H1 (cell line): Measurements from ENCODE around the gene MEMO1. TPM values are rescaled to one million over a fixed set of nuclear protein-coding genes. Genes with fewer than 3 reads are reported as not detected.

Source experiments
- CTCF ChIA-PET: fragments of 300-600 bp; sonication (Branson Sonifier 250); formaldehyde crosslinking; loops from one replicate; lab custom pipeline; 2021; ENCODE audit not compliant: partially characterized antibody; lab: Charles Lee
- POLR2A ChIA-PET: fragments of 300-600 bp; sonication (Branson Sonifier 250); formaldehyde crosslinking; loops from one replicate; lab custom pipeline; 2021; ENCODE audit warnings: inconsistent platforms; ENCODE audit not compliant: partially characterized antibody; lab: Charles Lee
- DNase-seq, 2 experiments: peaks; one replicate each; pipeline versions ENCODE4 v3.0.0 to v3.0.0-alpha.2; 2010 to 2022; ENCODE audit warnings: low spot score in 2 of 2, low read depth in 1 of 2, mixed read lengths in 1 of 2
- FAIRE-seq: peaks from 2 replicates; lab custom pipeline; 2011; peaks lifted over from hg19 to GRCh38; lab: Jason Lieb, UNC
- H2AFZ ChIP-seq: 2 replicates; pipeline ENCODE4 v1.8.1; 2012; ENCODE audit warnings: low read length, inconsistent platforms
- H2AK5ac ChIP-seq: 2 replicates; pipeline ENCODE4 v1.6.1; 2013; ENCODE audit warnings: low read depth, low read length
- H2BK120ac ChIP-seq: replicated peaks from 2 replicates; pipeline ENCODE3; 2013; ENCODE audit warnings: low read depth, low read length, inconsistent platforms
- H2BK12ac ChIP-seq: 2 replicates; pipeline ENCODE4 v1.6.1; 2013; ENCODE audit warnings: low read depth, low read length
- H2BK15ac ChIP-seq: 2 replicates; pipeline ENCODE4 v1.6.1; 2013; ENCODE audit warnings: low read length
- H2BK20ac ChIP-seq: 2 replicates; pipeline ENCODE4 v1.6.1; 2013; ENCODE audit warnings: low read length
- H2BK5ac ChIP-seq: 2 replicates; pipeline ENCODE4 v1.6.1; 2013; ENCODE audit warnings: low read depth, low read length
- H3K14ac ChIP-seq: 2 replicates; pipeline ENCODE4 v1.6.1; 2013; ENCODE audit warnings: inconsistent platforms; ENCODE audit not compliant: insufficient read length
- H3K18ac ChIP-seq: 2 replicates; pipeline ENCODE4 v1.6.1; 2013; ENCODE audit warnings: low read length; ENCODE audit errors: extremely low read depth
- H3K23ac ChIP-seq: 2 replicates; pipeline ENCODE4 v1.6.1; 2013; ENCODE audit warnings: inconsistent platforms; ENCODE audit not compliant: insufficient read length
- H3K23me2 ChIP-seq: 2 replicates; pipeline ENCODE4 v1.6.1; 2013; ENCODE audit warnings: low read depth, low read length
- H3K27ac ChIP-seq: 2 replicates; pipeline ENCODE4 v1.6.1; 2011; ENCODE audit warnings: low read depth, low read length, inconsistent platforms
- H3K27me3 ChIP-seq, 4 experiments: replicated peaks in 1 of 4; 1 replicate in 1 of 4; 2 replicates in 3 of 4; pipeline versions ENCODE4 v1.6.1 to v1.8.1; 2011 to 2013; ENCODE audit warnings: low read length in 3 of 4, mild to moderate bottlenecking in 3 of 4, inconsistent platforms in 2 of 4, mixed read lengths in 2 of 4, moderate library complexity in 1 of 4; ENCODE audit not compliant: control insufficient read depth in 3 of 4, insufficient read depth in 3 of 4; ENCODE audit errors: extremely low read depth in 1 of 4
- H3K36me3 ChIP-seq, 4 experiments: 2 replicates each; pipeline versions ENCODE4 v1.6.1 to v1.8.1; 2011 to 2013; ENCODE audit warnings: mild to moderate bottlenecking in 4 of 4, low read length in 3 of 4, moderate library complexity in 2 of 4, control low read depth in 1 of 4, inconsistent platforms in 1 of 4; ENCODE audit not compliant: insufficient read depth in 4 of 4, control insufficient read depth in 2 of 4
- H3K4ac ChIP-seq: replicated peaks from 2 replicates; pipeline ENCODE3; 2013; ENCODE audit warnings: low read length, low read depth, mixed read lengths, inconsistent platforms; ENCODE audit not compliant: insufficient read length
- H3K4me1 ChIP-seq, 4 experiments: replicated peaks in 1 of 4; 1 replicate in 1 of 4; 2 replicates in 3 of 4; pipeline versions ENCODE4 v1.6.1 to v1.8.1; 2011 to 2013; ENCODE audit warnings: low read length in 3 of 4, inconsistent platforms in 2 of 4, mixed read lengths in 1 of 4; ENCODE audit not compliant: insufficient read depth in 4 of 4, control insufficient read depth in 3 of 4
- H3K4me2 ChIP-seq, 2 experiments: 2 replicates each; pipeline versions ENCODE4 v1.6.1 to v1.8.1; 2011 to 2013; ENCODE audit warnings: low read depth in 2 of 2, low read length in 2 of 2, control low read depth in 1 of 2, inconsistent platforms in 1 of 2, mild to moderate bottlenecking in 1 of 2; ENCODE audit not compliant: insufficient read depth in 1 of 2
- H3K4me3 ChIP-seq, 4 experiments: fragments of 200-600, 300-600 bp in 1 of 4; sonication (generic), shearing (Covaris generic), sonication (Bioruptor Twin) in 1 of 4; 2 replicates each; pipeline versions ENCODE4 v1.5.1 to v1.8.1; 2011 to 2016; ENCODE audit warnings: low read length in 4 of 4, low read depth in 3 of 4, control low read depth in 2 of 4, inconsistent platforms in 2 of 4, mild to moderate bottlenecking in 2 of 4, mixed read lengths in 1 of 4, moderate library complexity in 1 of 4; ENCODE audit not compliant: insufficient read depth in 2 of 4; ENCODE audit errors: extremely low read depth in 1 of 4
- H3K56ac ChIP-seq: replicated peaks from 2 replicates; pipeline ENCODE3; 2013; ENCODE audit warnings: low read depth, mild to moderate bottlenecking, mixed read lengths, low read length, inconsistent platforms; ENCODE audit not compliant: insufficient read length
- H3K79me1 ChIP-seq: 2 replicates; pipeline ENCODE4 v1.6.1; 2013; ENCODE audit warnings: low read depth, low read length, control low read depth
- H3K79me2 ChIP-seq, 2 experiments: 2 replicates each; pipeline versions ENCODE4 v1.6.1 to v1.8.1; 2012 to 2013; ENCODE audit warnings: low read length in 2 of 2, mild to moderate bottlenecking in 2 of 2, inconsistent platforms in 1 of 2; ENCODE audit not compliant: insufficient read depth in 2 of 2, control insufficient read depth in 1 of 2
- H3K9ac ChIP-seq, 4 experiments: replicated peaks in 1 of 4; 1 replicate in 1 of 4; 2 replicates in 3 of 4; pipeline versions ENCODE4 v1.6.1 to v1.8.1; 2011 to 2013; ENCODE audit warnings: low read depth in 3 of 4, low read length in 3 of 4, control low read depth in 2 of 4, mild to moderate bottlenecking in 2 of 4, moderate library complexity in 2 of 4, inconsistent platforms in 1 of 4; ENCODE audit errors: extremely low read depth in 1 of 4
- H3K9me3 ChIP-seq, 2 experiments: 2 replicates each; pipeline versions ENCODE4 v1.6.1 to v1.8.1; 2012 to 2013; ENCODE audit warnings: mild to moderate bottlenecking in 2 of 2, moderate library complexity in 2 of 2, control low read depth in 1 of 2, inconsistent platforms in 1 of 2, low read depth in 1 of 2, low read length in 1 of 2, mixed read lengths in 1 of 2; ENCODE audit not compliant: insufficient read depth in 2 of 2
- H4K20me1 ChIP-seq, 2 experiments: replicated peaks in 1 of 2; 2 replicates each; pipeline versions ENCODE3 to v1.8.1; 2011 to 2013; ENCODE audit warnings: inconsistent platforms in 2 of 2, low read length in 2 of 2, mild to moderate bottlenecking in 1 of 2; ENCODE audit not compliant: insufficient read depth in 2 of 2, control insufficient read depth in 1 of 2
- H4K5ac ChIP-seq: 2 replicates; pipeline ENCODE4 v1.6.1; 2013; ENCODE audit warnings: low read length, low read depth, mixed read lengths, inconsistent platforms; ENCODE audit not compliant: insufficient read length
- H4K8ac ChIP-seq: 2 replicates; pipeline ENCODE4 v1.8.0; 2013; ENCODE audit warnings: mild to moderate bottlenecking, moderate library complexity, low read length, inconsistent platforms; ENCODE audit not compliant: insufficient read depth; ENCODE audit errors: extremely low read depth
- H4K91ac ChIP-seq: replicated peaks from 2 replicates; pipeline ENCODE3; 2013; ENCODE audit warnings: low read length, mixed read lengths, inconsistent platforms; ENCODE audit not compliant: insufficient read length
- ASH2L ChIP-seq: fragments of 200-600, 300-600 bp; sonication (generic); IDR thresholded peaks from one replicate; pipeline ENCODE4 v1.7.1; 2017; ENCODE audit warnings: low read length
- ATF3 ChIP-seq: IDR thresholded peaks from 2 replicates; pipeline ENCODE4 v1.6.1; 2011; ENCODE audit warnings: low read depth, mild to moderate bottlenecking, low read length; ENCODE audit not compliant: insufficient read depth
- E2F6 ChIP-seq: IDR thresholded peaks from 2 replicates; pipeline ENCODE4 v1.6.1; 2012; ENCODE audit warnings: inconsistent platforms
- EGR1 ChIP-seq: IDR thresholded peaks from 2 replicates; pipeline ENCODE4 v1.6.1; 2011; ENCODE audit warnings: low read depth, low read length, borderline replicate concordance
- GTF2F1 ChIP-seq: IDR thresholded peaks from 2 replicates; pipeline ENCODE4 v1.6.1; 2012; ENCODE audit warnings: low read depth, low read length, improper control_type of control experiment, borderline replicate concordance
- MAX ChIP-seq: IDR thresholded peaks from 2 replicates; pipeline ENCODE4 v1.6.1; 2012; ENCODE audit warnings: inconsistent platforms
- NANOG ChIP-seq: IDR thresholded peaks from 2 replicates; pipeline ENCODE4 v1.6.1; 2011; ENCODE audit warnings: low read length, low read depth, mild to moderate bottlenecking, inconsistent platforms; ENCODE audit not compliant: insufficient read depth, poor library complexity, severe bottlenecking
- RAD21 ChIP-seq, 2 experiments: IDR thresholded peaks in 1 of 2; conservative IDR thresholded peaks in 1 of 2; 2 replicates each; pipeline ENCODE4 v1.6.1; 2011; ENCODE audit warnings: low read depth in 2 of 2, low read length in 2 of 2, improper control_type of control experiment in 1 of 2, inconsistent platforms in 1 of 2, mild to moderate bottlenecking in 1 of 2, moderate library complexity in 1 of 2
- SIN3A ChIP-seq, 2 experiments: IDR thresholded peaks in 1 of 2; conservative IDR thresholded peaks in 1 of 2; 2 replicates each; pipeline ENCODE4 v1.6.1; 2011 to 2012; ENCODE audit warnings: low read length in 2 of 2, improper control_type of control experiment in 1 of 2, low read depth in 1 of 2, mild to moderate bottlenecking in 1 of 2
- USF2 ChIP-seq: IDR thresholded peaks from 2 replicates; pipeline ENCODE4 v1.6.1; 2011; ENCODE audit warnings: low read length, improper control_type of control experiment
- WGBS, 2 experiments: shearing (Covaris generic) in 1 of 2; methylation state at CpG; one replicate each; pipeline versions ENCODE4 v1.1.6 to v1.1.7; 2013 to 2015; ENCODE audit warnings: low lambda C conversion rate in 2 of 2, mixed read lengths in 2 of 2, inconsistent platforms in 1 of 2, low coverage in 1 of 2, missing lambda C conversion rate in 1 of 2; ENCODE audit not compliant: insufficient replicate concordance in 2 of 2, insufficient coverage in 1 of 2, insufficient read length in 1 of 2; ENCODE audit errors: extremely low coverage in 1 of 2, missing lambda C conversion rate in 1 of 2; 5-methylcytosine and 5-hydroxymethylcytosine counted together
- polyA plus RNA-seq, 7 experiments: library from polyadenylated mRNA; depleted of rRNA in 3 of 7; stranded (reverse) in 5 of 7; unstranded in 2 of 7; fragments of >200 nt in 5 of 7; fragments of 200-250 nt in 2 of 7; gene quantifications; 1 replicate in 5 of 7; 2 replicates in 1 of 7; 4 replicates in 1 of 7; pipeline versions ENCODE4 v1.2.1 to v1.2.3, GENCODE V29; 2011 to 2013; ENCODE audit warnings: missing spikeins in 2 of 7, mixed read lengths in 2 of 7
- total RNA-seq: library from RNA; stranded (reverse); fragmentation: NEBNext Ultra II Directional; extraction: Animal tissue kit (Norgen Biotek cat#: 25700); gene quantifications from 2 replicates; pipeline ENCODE4 v1.2.1, GENCODE V29; 2021

The MEMO1 gene
- total and polyA plus RNA-seq, 2 of the 8 experiments (the other 6 are each of a cell fraction or from before 2014, with no cell fraction given) = 26.9 to 54.7 TPM

GRCh38 chr2:31997653-31998052 lies 13.2 kb downstream of the MEMO1 start:
- no peak overlapping the region for H3K27ac ChIP-seq
- TF ChIP-seq E2F6 (no peak), ATF3 (no peak), NANOG (no peak), RAD21 (IDR thresholded peaks at IDR 0.05 in 1 of 2, conservative IDR thresholded peaks at IDR 0.05 in 1 of 2; ENCODE audit: low read depth in 2 of 2, low read length in 2 of 2) (no peak), ASH2L (no peak), USF2 (no peak), GTF2F1 (no peak), EGR1 (no peak), SIN3A (conservative IDR thresholded peaks at IDR 0.05 in 1 of 2, IDR thresholded peaks at IDR 0.05 in 1 of 2; ENCODE audit: low read depth in 1 of 2, low read length in 2 of 2) (no peak), MAX (no peak)

More at GRCh38 chr2:31997653-31998052, 13.2 kb downstream of the MEMO1 start:
- Histone ChIP-seq H3K9me3 (no peaks in the 10 kb centered on the region), H2BK5ac (no peak overlapping the region), H3K23ac (no peak overlapping the region), H3K18ac (no peak overlapping the region), H3K36me3 (no peaks in the 10 kb centered on the region), H3K14ac (no peak overlapping the region), H2BK15ac (no peak overlapping the region), H4K8ac (no peak overlapping the region), H3K23me2 (no peaks in the 10 kb centered on the region), H3K27me3 (no peaks in the 10 kb centered on the region), H2AK5ac (no peak overlapping the region), H2BK20ac (no peak overlapping the region), H4K20me1 (peaks cover 0 to 4% of the 10 kb centered on the region in 2 experiments), H3K4me2 (no peak overlapping the region), H4K5ac (no peak overlapping the region), H3K9ac (no peak overlapping the region), H3K79me2 (peaks cover 4 to 86% of the 10 kb centered on the region in 2 experiments; a peak in 3 of 4 replicates), H3K4me3 (no peak overlapping the region), H4K91ac (no peak overlapping the region), H3K4ac (no peak overlapping the region), H2BK120ac (no peak overlapping the region), H3K56ac (no peak overlapping the region), H2BK12ac (no peak overlapping the region), H3K79me1 (peaks cover 4% of the 10 kb centered on the region), H2AFZ (no peak overlapping the region), H3K4me1 (no peaks in the 10 kb centered on the region)
- POLR2A ChIA-PET = interaction anchor here (1.6 kb wide), 1 partner anchor 13 kb away, joined by 4 read pairs; the partner anchor contains the start of gene MEMO1
- FAIRE-seq (no peak), DNase-seq (no peak)
- WGBS, 2 experiments = 80 to 91% methylated on average over 1 to 3 of the region's 3 CpGs
- CTCF ChIA-PET = interaction anchor here (1.5 kb wide), 1 partner anchor 9 kb away, joined by 3 read pairs; no protein-coding TSS in a partner anchor
